HG03442 (cell line): ENCODE measurements around the gene CFL2.

Experiments
- ATAC-seq: cut with Tn5 transposase; IDR thresholded peaks from one replicate; pipeline ENCODE4 v1.9.1; 2021; ENCODE audit warnings: mild to moderate bottlenecking, moderate library complexity; ENCODE audit not compliant: unreplicated experiment

The CFL2 gene

GRCh38 chr14:34676516-34677211 lies 37.7 kb downstream of the CFL2 start:
- ATAC-seq, result no peak

- ATAC-seq, result no peak
Measured at GRCh38 chr14:34673702-34674101, 40.7 kb downstream of the CFL2 start.

GRCh38 chr14:34671716-34672115 lies 42.7 kb downstream of the CFL2 start:
- no peak for ATAC-seq

- ATAC-seq, result no peak
Measured at GRCh38 chr14:34668111-34668510, 46.3 kb downstream of the CFL2 start.

- ATAC-seq, result no peak
Measured at GRCh38 chr14:34667007-34667406, 47.4 kb downstream of the CFL2 start.

GRCh38 chr14:34665785-34666435 lies 48.5 kb downstream of the CFL2 start:
- no peak for ATAC-seq

- ATAC-seq, result no peak
Measured at GRCh38 chr14:34662561-34663088, 51.8 kb downstream of the CFL2 start.

- no peak for ATAC-seq
Measured at GRCh38 chr14:34660796-34661195, 53.6 kb downstream of the CFL2 start.
